ENCODE measurements around the gene RPTOR.

DNA sequence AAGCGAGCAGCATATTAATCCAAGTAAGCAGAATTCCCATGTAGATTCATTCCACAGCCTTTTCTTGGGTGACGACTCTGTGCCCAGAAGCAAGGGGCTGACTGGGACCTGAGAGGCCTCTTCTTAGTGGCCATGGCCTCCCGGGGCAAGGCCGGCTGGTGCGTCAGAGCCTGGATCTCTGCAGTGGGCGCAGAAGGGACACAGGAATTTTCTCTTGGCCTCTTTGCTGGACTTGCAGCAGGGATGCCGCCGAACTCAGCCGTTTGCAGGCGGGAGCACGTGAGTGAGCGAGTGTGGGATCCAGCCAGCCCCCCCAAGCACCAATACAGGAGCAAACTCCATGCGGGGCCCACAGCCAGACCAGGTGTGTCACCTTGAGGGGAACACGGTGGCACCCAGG lies 151.8 kb downstream of the RPTOR start:
- TF ChIP-seq, protein P1, sequence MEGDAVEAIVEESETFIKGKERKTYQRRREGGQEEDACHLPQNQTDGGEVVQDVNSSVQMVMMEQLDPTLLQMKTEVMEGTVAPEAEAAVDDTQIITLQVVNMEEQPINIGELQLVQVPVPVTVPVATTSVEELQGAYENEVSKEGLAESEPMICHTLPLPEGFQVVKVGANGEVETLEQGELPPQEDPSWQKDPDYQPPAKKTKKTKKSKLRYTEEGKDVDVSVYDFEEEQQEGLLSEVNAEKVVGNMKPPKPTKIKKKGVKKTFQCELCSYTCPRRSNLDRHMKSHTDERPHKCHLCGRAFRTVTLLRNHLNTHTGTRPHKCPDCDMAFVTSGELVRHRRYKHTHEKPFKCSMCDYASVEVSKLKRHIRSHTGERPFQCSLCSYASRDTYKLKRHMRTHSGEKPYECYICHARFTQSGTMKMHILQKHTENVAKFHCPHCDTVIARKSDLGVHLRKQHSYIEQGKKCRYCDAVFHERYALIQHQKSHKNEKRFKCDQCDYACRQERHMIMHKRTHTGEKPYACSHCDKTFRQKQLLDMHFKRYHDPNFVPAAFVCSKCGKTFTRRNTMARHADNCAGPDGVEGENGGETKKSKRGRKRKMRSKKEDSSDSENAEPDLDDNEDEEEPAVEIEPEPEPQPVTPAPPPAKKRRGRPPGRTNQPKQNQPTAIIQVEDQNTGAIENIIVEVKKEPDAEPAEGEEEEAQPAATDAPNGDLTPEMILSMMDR (IDR thresholded peaks at IDR 0.05): no peak
- TF ChIP-seq POLR2A (IDR thresholded peaks at IDR 0.05): no peak
